Mesodermal cell (in vitro differentiated cells): ENCODE measurements around the gene CSNK2A1.

Experiments used
- H3K27ac ChIP-seq: 2 replicates; pipeline ENCODE4 v1.7.0; 2013; ENCODE audit warnings: mild to moderate bottlenecking, low read depth, low read length, moderate library complexity; ENCODE audit not compliant: severe bottlenecking
- H3K36me3 ChIP-seq: 2 replicates; pipeline ENCODE4 v1.7.1; 2013; ENCODE audit warnings: mild to moderate bottlenecking, low read length, moderate library complexity; ENCODE audit not compliant: control insufficient read depth, insufficient read depth
- H3K4me1 ChIP-seq: one replicate; pipeline ENCODE4 v1.7.1; 2013; ENCODE audit warnings: mild to moderate bottlenecking, low read length; ENCODE audit not compliant: insufficient read depth, control insufficient read depth, poor library complexity, severe bottlenecking
- H3K4me3 ChIP-seq: 2 replicates; pipeline ENCODE4 v1.7.0; 2013; ENCODE audit warnings: low read length, control low read depth, mild to moderate bottlenecking; ENCODE audit not compliant: insufficient read depth, poor library complexity, severe bottlenecking; ENCODE audit errors: extremely low read depth
- H3K9me3 ChIP-seq: 2 replicates; pipeline ENCODE4 v1.7.1; 2013; ENCODE audit warnings: mild to moderate bottlenecking, low read length, moderate library complexity; ENCODE audit not compliant: control insufficient read depth
- WGBS, 2 experiments: methylation state at CpG; one replicate each; pipeline ENCODE4 v1.1.5; 2013; ENCODE audit warnings: missing lambda C conversion rate in 2 of 2; ENCODE audit not compliant: insufficient coverage in 2 of 2; 5-methylcytosine and 5-hydroxymethylcytosine counted together

CSNK2A1 gene

GRCh38 chr20:577167-577791, 33.7 kb upstream of the CSNK2A1 start:
- H3K9me3 ChIP-seq = no peaks in the 10 kb centered on the region
- 73 to 74% methylated on average over 7 to 11 of the region's 12 CpGs for WGBS, 2 experiments
- no peak overlapping the region for H3K4me3 ChIP-seq

GRCh38 chr20:576156-576555, 32.6 kb upstream of the CSNK2A1 start:
- 50 to 88% methylated on average over 1 to 3 of the region's 3 CpGs for WGBS, 2 experiments
- Histone ChIP-seq H3K36me3 (no peaks in the 10 kb centered on the region), H3K4me3 (no peak overlapping the region), H3K9me3 (no peaks in the 10 kb centered on the region), H3K4me1 (peaks cover 20% of the 10 kb centered on the region), H3K27ac (no peak overlapping the region)

More at GRCh38 chr20:577167-577791, 33.7 kb upstream of the CSNK2A1 start:
- H3K27ac ChIP-seq = no peak overlapping the region
- H3K36me3 ChIP-seq = no peaks in the 10 kb centered on the region
- H3K4me1 ChIP-seq = peaks cover 11% of the 10 kb centered on the region

- Histone ChIP-seq H3K4me3 (no peak overlapping the region), H3K9me3 (no peaks in the 10 kb centered on the region), H3K36me3 (no peaks in the 10 kb centered on the region), H3K4me1 (peaks cover 20% of the 10 kb centered on the region), H3K27ac (no peak overlapping the region)
- WGBS, 2 experiments = 100% methylated on average over 2 of the region's 3 CpGs
These were observed 31.6 kb upstream of the CSNK2A1 start for GRCh38 chr20:575230-575629.

DNA sequence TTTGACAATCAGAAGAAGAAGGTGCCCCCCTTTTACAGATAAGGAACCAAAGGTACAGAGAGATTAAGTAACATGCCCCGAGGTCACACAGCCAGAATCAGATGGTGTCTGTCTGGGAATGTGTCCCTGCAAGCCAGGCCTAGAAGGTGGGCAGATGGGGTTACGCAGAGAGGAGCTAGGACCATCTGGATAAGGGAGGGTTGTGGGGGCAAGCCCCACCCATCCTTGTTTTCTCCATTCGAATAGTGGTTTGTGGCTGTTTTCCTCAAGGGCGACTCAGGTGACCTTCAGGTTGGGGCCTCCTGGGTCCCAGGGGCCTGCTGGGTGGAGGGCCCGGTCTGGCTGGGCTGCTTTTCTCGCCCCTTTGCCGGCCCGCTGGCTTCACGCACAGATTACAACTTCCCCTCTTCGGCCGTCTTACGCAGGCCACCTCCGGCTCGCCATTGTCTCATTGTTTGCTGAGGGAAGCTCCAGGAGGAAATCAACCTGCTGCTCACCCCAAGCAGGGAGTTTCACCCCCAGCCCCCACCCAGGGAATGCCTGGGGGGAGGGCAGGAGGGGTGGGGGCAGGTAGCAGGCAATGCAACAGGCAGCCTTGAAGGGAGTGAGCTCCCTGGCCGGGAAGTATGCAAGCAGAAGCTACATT, 30.8 kb upstream of the CSNK2A1 start:
- peaks cover 20% of the 10 kb centered on the region for H3K4me1 ChIP-seq
- H3K4me3 ChIP-seq = no peak overlapping the region
- H3K27ac ChIP-seq = no peak overlapping the region
- WGBS, 2 experiments = 41 to 45% methylated on average over 3 to 9 of the region's 15 CpGs
- H3K36me3 ChIP-seq = no peaks in the 10 kb centered on the region
- H3K9me3 ChIP-seq = no peaks in the 10 kb centered on the region

GRCh38 chr20:573414-574296, 30.1 kb upstream of the CSNK2A1 start:
- H3K4me3 ChIP-seq = no peak overlapping the region
- H3K4me1 ChIP-seq = peaks cover 23% of the 10 kb centered on the region
- no peaks in the 10 kb centered on the region for H3K9me3 ChIP-seq
- no peak overlapping the region for H3K27ac ChIP-seq
- H3K36me3 ChIP-seq = no peaks in the 10 kb centered on the region
- WGBS, 2 experiments = 80 to 81% methylated on average over 6 to 7 of the region's 12 CpGs

GRCh38 chr20:572727-573126, 29.1 kb upstream of the CSNK2A1 start:
- H3K27ac ChIP-seq = no peak overlapping the region
- no peaks in the 10 kb centered on the region for H3K9me3 ChIP-seq
- H3K4me3 ChIP-seq = no peak overlapping the region
- 90 to 92% methylated on average over 7 of the region's 7 CpGs for WGBS, 2 experiments
- H3K4me1 ChIP-seq = peaks cover 27% of the 10 kb centered on the region
- H3K36me3 ChIP-seq = no peaks in the 10 kb centered on the region

DNA sequence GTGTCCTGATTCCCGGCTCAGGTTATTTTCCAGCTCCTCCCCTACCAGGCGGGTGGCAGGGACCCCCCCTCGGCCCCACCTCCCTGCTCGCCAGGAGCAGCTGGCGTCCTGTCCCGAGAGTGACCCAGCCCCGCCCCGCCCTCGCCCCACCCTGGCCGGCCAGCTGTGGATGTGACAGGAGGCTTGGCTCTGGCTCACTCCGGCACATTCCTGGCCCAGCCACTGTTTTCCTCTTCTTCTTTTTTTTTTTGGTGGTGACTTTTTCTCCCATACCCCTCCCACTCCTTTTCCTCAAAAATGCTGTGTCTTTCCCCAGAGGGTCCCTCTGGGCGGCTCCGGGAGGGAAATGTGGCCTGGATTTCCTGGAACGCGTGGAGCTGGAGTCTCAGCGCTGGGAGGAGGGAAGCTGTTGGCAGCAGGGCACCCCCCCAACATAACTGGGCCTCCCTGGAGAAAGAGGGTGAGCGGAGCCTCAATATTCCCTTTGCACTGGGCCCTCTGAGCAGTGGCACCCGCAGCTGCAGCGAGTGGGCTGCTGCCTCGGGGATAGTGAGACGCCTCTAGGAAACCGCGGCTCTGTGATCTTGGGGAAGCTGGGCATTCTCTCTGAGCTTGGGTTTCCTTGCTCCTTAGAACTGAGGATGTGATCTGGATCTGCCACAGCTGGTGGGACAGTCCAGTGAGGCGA, 28.3 kb upstream of the CSNK2A1 start:
- no peak overlapping the region for H3K4me3 ChIP-seq
- H3K36me3 ChIP-seq = no peaks in the 10 kb centered on the region
- WGBS, 2 experiments = 15 to 40% methylated on average over 9 to 13 of the region's 24 CpGs
- no peaks in the 10 kb centered on the region for H3K9me3 ChIP-seq
- peaks cover 27% of the 10 kb centered on the region for H3K4me1 ChIP-seq
- H3K27ac ChIP-seq = no peak overlapping the region

DNA sequence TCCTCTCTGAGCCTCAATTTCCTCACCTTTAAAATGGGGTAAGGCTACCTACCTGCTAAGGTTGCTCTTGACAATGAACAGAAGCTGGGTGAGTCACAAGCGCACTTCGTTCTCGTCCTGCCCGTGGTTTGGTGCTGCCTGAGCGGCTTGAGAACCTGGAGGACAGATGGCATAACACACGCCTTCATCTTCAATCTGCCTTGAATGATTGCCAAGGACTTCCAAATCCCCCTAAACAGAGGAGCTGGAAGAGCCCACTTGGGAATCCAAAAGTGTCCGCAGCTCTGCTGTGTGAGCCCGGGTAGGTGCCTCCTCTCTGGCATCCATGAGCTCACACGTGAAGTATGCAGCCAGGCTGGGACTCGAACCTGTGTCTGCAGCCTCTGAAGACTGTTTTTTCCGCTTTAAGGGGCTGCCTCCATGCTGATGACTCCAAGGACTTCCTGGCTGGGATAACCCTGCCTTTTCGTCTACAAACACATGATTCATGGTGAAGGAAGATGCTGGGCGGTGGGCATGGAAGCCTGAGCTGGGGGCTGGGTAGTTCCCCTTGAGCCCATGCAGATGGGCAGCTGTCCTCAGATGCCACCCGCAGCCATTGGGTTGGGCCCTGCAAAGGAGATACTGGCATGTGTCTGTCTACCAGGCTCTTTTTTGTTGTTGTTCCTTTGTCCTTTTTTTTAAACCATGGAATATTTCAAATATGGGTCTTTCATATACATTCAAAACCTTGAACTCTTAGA, 25.3 kb upstream of the CSNK2A1 start:
- Histone ChIP-seq H3K27ac (no peak overlapping the region), H3K4me3 (no peak overlapping the region), H3K9me3 (no peaks in the 10 kb centered on the region), H3K36me3 (no peaks in the 10 kb centered on the region), H3K4me1 (peaks cover 21% of the 10 kb centered on the region)
- WGBS, 2 experiments = 77 to 81% methylated on average over 13 of the region's 14 CpGs

DNA sequence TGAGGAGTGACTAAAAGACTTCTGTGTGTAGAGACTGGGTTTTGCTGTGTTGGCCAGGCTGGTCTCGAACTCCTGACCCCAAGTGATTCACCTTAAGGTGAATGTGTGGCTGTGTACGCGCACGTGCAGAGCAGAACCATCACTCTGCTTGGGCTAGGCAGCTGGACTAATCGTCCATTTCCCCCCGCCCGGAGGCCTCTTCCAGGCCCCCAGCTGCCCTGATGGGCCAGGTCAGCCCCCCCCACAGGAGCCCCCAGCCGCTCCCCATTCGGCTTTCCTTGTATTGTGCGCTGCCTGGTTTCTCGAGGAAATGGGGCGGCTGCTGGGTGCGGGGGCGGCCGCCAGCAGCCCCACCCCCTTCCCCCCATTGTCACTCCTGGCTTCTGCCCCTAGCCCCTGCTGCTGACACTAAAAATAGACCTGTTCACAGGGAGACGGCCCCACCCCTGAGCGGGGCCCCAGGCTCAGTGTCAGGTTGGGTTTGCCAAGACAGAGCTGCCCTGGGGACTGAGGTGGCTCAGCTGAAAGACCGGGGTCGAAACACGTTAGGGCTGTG, 24.6 kb upstream of the CSNK2A1 start:
- no peaks in the 10 kb centered on the region for H3K9me3 ChIP-seq
- WGBS, 2 experiments = 73 to 75% methylated on average over 12 to 13 of the region's 20 CpGs
- H3K27ac ChIP-seq = no peak overlapping the region
- H3K4me1 ChIP-seq = peaks cover 19% of the 10 kb centered on the region
- no peaks in the 10 kb centered on the region for H3K36me3 ChIP-seq
- no peak overlapping the region for H3K4me3 ChIP-seq

DNA sequence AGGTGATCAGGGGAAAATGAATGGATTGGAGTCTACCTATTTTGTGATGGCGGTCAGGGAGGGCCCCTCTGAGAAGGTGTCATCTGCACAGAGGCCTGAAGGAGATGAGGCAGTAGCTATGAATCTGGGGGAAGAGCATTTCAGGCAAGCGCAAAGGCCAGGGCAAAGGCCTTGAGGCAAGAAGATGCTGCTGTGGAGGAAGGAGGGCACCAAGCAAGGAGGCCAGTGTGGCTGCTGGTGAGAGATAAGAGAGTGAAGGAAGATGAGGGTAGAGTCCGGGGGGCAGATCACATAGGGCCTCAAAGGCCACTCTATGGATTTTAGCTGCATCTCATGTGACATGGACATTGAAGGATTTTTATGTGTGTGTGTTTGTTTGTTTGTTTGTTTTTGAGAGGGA, 20.6 kb upstream of the CSNK2A1 start:
- Histone ChIP-seq H3K4me1 (peaks cover 8% of the 10 kb centered on the region), H3K27ac (no peak overlapping the region), H3K36me3 (no peaks in the 10 kb centered on the region), H3K4me3 (no peak overlapping the region), H3K9me3 (no peaks in the 10 kb centered on the region)
- 88 to 97% methylated on average over 2 to 3 of the region's 3 CpGs for WGBS, 2 experiments
